ENCODE measurements around the gene SELENOH.

The SELENOH gene

GRCh38 chr11:57775491-57775890, 34.2 kb downstream of the SELENOH start:
- TF ChIP-seq ZFX (IDR thresholded peaks at IDR 0.05; ENCODE audit: borderline replicate concordance): no peak
- TF ChIP-seq CTCF (IDR thresholded peaks at IDR 0.05): no peak
- H3K27ac ChIP-seq: peak overlapping the region; percentile 94

GRCh38 chr11:57776031-57776521, 34.8 kb downstream of the SELENOH start:
- H3K27ac ChIP-seq: peak overlapping the region; percentile 94
- TF ChIP-seq CTCF (IDR thresholded peaks at IDR 0.05) (no peak), ZFX (IDR thresholded peaks at IDR 0.05; ENCODE audit: borderline replicate concordance) (no peak)

GRCh38 chr11:57776577-57777210, 35.4 kb downstream of the SELENOH start:
- H3K27ac ChIP-seq: peak overlapping the region; percentile 94
- TF ChIP-seq ZFX (IDR thresholded peaks at IDR 0.05; ENCODE audit: borderline replicate concordance) (no peak), CTCF (IDR thresholded peaks at IDR 0.05) (no peak)

- H3K27ac ChIP-seq: peak overlapping the region; percentile 94
- TF ChIP-seq CTCF (IDR thresholded peaks at IDR 0.05) (no peak), ZFX (IDR thresholded peaks at IDR 0.05; ENCODE audit: borderline replicate concordance) (no peak)
Measured at GRCh38 chr11:57777969-57778317, 36.7 kb downstream of the SELENOH start.

GRCh38 chr11:57778318-57779037, 37.2 kb downstream of the SELENOH start:
- H3K27ac ChIP-seq: peak overlapping the region; percentile 94

GRCh38 chr11:57779276-57779675, 38.0 kb downstream of the SELENOH start:
- TF ChIP-seq ZFX (IDR thresholded peaks at IDR 0.05; ENCODE audit: borderline replicate concordance) (no peak), CTCF (IDR thresholded peaks at IDR 0.05) (no peak)
- H3K27ac ChIP-seq: peak overlapping the region; percentile 94

More at GRCh38 chr11:57778318-57779037, 37.2 kb downstream of the SELENOH start:
- TF ChIP-seq ZFX (IDR thresholded peaks at IDR 0.05; ENCODE audit: borderline replicate concordance): no peak
- TF ChIP-seq CTCF (IDR thresholded peaks at IDR 0.05): no peak

GRCh38 chr11:57781529-57781943, 40.2 kb downstream of the SELENOH start:
- TF ChIP-seq ZFX (IDR thresholded peaks at IDR 0.05; ENCODE audit: borderline replicate concordance) (no peak), CTCF (IDR thresholded peaks at IDR 0.05) (no peak)
- peak overlapping the region; percentile 94 for H3K27ac ChIP-seq

Measured in 22Rv1 (cell line).